Measurements from ENCODE around the gene MSH3.
"Not testable (repeated sequence)": the region's sequence is repeated elsewhere in the genome, so short reads cannot be mapped to it uniquely, and the experiment has no call there.

The MSH3 gene

DNA sequence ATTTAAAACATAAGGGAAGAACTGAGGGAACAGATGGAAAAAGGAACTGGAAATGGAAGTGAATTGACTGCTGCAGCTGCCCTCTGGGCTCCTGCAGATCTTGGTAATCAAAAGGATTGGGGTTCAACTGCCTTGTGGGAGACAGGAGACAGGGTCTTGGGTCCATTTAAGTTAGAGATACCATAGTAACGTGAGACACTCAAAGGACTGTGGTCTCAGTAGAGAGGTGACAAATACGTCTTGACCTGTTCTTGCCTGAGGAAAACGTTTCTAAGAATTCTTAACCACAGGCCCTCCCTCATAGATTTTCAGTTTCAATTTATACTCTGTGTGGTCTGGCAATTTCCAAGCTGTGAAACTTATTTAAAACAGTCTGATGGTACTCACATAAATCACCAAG lies 101.2 kb downstream of the MSH3 start:
- DNase-seq (ENCODE audit: low read depth in 2 of 2): no peak

GRCh38 chr5:80756292-80756691 lies 101.8 kb downstream of the MSH3 start:
- no peak for DNase-seq (ENCODE audit: low read depth in 2 of 2)

DNA sequence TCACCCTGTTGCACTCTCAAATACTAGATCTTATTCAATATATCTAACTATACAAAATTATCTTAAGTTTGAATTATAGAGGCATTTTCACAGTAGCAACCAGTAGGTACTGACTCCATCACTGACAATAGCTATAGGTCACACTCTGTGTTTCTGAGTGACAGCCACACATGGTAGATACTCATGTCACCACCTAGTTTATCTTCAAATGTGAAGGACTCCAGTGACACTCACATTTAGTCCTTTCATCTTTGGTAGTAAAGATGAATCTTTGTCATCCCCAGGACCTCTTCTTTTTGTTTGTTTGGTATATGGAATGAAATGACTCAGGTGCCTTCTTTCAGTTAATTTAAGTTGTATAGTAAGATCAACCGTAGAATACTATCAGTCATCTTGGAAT lies 102.8 kb downstream of the MSH3 start:
- DNase-seq (ENCODE audit: low read depth in 2 of 2): no peak

GRCh38 chr5:80759866-80760577 lies 105.6 kb downstream of the MSH3 start:
- DNase-seq (ENCODE audit: low read depth in 2 of 2): no peak

GRCh38 chr5:80760680-80761079 lies 106.2 kb downstream of the MSH3 start:
- DNase-seq (ENCODE audit: low read depth in 2 of 2): no peak

DNA sequence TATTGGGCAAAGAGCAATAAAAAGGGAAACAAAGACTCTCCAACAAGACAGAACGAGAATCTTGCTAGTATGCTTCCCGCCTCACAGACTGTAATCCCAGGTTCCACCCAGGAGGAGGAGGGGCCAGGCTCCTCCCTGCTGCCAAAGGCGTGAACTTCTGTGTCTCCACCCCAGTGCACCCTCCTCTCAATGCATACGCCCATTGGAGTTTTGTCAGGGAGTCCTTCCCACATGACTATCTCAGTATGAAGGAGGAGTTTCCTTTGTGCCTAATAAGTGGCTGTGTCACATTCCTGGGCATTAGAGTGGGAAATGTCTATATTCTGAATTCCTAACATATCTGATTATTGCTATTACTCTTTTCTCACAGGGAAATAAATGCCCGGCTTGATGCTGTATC lies 106.7 kb downstream of the MSH3 start:
- DNase-seq (ENCODE audit: low read depth in 2 of 2): no peak

DNA sequence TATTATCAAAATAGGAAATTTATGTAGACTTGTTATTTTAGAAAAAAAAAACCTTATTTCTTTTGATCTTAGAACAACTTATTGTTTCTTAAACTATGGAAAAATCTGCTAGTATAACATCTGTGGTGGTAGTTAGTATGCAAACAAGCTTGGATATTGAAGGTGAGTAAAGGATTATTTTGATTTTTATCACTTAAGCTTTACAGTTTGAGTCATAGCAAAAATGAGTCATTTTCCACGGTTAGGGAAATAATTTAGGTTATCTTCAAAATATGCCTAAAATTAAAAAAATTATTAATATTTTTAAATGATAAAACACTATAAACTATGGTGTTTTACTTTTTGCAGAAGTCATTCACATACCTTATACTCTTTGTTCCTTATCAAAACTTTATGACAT lies 107.5 kb downstream of the MSH3 start:
- no peak for DNase-seq (ENCODE audit: low read depth in 2 of 2)

GRCh38 chr5:80762573-80762972 lies 108.1 kb downstream of the MSH3 start:
- no peak for DNase-seq (ENCODE audit: low read depth in 2 of 2)

DNA sequence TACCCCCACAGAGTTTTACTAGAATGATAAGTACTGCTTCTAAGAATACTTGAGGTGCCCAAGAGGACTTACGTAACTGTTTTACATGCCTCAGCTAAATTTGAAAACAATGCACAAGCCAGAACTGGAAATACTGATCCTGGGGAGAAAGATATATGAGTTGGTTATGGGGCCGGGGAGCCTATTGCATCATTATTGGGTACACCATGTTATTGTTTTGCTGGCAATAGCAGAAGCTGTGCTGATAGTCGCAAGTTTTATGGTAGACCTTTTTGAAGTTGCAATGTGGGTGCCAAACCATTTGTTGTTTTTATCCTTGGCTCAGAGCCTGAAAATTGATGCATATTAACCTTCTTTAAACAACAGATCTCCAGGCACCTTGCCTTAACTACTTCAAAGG lies 108.8 kb downstream of the MSH3 start:
- DNase-seq (ENCODE audit: low read depth in 2 of 2): no peak

DNA sequence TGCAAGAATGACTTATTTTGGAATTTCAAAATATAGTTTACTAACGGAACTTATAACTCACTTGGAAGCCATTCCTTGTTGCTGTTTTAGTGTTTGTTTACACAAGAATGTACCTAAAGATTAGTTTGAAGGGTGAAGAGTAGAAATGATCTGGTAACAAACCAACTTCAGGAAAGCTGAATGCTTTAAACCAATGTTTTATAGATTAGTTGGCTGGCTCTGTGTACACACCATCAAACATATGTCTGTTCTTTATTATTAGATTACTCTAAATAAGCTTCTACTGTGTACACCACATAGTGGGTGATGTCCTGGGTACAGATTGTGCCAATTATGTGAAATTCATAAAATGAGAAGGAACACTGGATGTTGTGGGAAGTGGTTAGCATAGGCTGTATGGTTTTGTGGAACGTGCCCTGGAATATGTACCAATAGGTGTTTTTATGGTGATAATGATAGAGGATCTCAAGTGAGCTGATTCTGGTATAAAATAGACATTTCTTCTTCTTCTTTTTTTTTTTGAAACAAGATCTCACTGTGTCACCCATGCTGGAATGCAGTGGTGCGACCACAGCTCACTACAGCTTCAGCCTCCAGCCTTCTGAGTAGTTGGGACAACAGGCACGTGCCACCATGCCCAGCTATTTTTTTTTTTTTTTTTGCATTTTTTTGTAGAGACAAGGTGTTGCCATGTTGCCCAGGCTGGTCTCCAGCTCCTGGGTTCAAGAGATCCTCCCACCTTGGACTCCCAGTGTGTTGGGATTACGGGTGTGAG lies 109.6 kb downstream of the MSH3 start:
- DNase-seq (ENCODE audit: low read depth in 2 of 2): no peak

DNA sequence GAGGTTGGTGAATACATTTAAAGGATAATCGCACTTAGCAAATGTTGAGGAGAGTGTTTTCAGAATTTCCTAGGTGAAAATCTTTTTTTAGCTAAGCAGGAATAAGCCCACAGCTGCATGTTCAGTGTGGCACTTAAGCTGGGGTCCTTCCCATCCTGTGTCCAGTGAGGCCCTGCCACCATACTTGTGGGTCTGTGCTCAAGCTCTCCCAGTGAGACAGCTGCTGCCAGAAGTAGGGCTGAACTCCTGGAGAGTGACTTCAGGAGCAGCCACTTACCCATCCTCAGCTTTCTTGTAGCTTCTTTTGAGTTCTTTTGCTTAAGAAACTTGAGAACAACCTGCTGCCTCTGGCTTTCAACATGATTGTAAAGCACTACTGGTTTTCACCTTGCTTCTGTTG lies 110.3 kb downstream of the MSH3 start:
- no peak for DNase-seq (ENCODE audit: low read depth in 2 of 2)

DNA sequence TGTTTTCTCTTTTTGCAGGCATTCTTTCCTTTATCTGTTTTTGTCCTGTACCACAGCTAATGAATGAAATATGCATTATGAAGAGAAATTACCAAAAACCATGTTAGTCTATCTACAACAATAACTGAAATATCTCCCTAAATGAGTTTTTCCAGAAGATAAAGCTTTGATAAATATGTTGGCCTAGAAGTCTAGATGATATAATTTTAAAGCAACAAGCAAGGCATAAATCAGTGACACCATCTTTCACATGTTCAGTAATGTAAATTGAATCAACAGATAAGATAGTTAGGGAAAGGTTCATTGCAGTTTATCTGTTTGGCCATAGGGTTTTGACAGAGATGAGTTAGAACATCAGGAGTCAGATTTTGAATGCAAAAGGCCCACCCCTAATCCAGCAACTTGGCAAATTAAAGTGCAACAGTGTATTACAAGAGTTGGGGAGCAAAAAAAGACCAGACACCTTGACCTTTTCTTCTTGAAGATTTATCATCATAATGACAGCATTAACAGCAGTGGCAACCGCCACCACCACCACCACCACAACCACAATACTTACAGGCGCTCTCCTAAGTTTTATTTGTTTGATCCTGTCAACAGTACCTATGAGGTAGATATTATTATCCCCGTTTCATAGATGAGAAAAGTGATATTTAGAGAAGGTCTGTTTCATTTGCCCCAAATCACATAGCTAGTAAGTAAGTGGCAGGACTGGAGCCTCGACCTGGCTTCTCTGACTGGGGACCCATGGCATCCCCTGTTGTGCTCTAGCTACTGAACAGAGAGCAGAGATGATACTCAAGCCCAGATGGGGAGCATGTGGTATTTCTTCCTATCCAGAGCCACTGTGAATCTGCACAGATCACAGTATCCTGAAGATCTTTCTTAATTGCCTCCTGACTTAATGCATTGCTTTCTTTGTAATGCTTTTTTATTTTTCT lies 123.2 kb downstream of the MSH3 start:
- DNase-seq (ENCODE audit: low read depth in 2 of 2): no peak

DNA sequence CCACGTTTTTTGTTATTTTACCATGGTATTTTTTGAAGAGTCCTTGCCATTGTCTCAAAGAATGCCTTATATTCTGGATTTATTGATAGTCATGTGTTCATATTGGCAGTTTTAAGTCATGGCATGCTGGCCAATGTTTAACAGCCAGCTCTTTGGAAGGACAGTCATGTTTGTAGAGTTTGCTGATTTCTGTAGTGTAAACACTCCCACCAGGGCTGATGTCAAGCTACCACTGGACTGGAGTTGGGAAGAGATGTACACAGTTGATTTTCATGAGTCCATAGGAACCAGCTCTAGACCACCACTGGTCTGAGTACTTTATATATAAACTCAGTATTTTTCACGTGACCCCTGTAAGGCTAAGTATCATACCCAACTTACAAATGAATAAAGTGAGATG lies 125.6 kb downstream of the MSH3 start:
- no peak for DNase-seq (ENCODE audit: low read depth in 2 of 2)

DNA sequence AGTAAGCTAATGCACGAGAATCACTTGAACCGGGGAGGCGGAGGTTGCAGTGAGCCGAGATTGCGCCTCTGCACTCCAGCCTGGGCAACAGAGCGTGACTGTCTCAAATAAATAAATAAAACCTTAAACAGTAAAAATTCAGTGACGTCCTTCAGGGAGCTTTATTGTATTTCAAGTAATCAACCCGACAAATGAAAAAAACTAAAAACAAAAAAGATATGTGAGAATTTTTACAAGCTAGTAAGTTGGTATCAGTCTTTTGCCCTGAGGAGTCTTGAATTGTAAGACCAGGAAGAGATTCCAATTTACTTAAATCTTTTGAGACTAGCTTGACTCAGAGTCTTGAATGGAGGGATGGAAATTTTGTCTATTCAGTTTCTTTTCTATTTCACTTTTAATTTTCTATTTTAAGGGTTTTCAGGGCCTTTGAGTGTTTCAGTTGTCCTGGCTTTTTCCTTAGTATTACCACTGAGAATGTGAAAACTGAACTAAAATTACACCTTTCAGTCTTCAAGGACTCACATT lies 126.4 kb downstream of the MSH3 start:
- DNase-seq (ENCODE audit: low read depth in 2 of 2): no peak

- no peak for DNase-seq (ENCODE audit: low read depth in 2 of 2)
These were observed 126.9 kb downstream of the MSH3 start for GRCh38 chr5:80781356-80781755.

DNA sequence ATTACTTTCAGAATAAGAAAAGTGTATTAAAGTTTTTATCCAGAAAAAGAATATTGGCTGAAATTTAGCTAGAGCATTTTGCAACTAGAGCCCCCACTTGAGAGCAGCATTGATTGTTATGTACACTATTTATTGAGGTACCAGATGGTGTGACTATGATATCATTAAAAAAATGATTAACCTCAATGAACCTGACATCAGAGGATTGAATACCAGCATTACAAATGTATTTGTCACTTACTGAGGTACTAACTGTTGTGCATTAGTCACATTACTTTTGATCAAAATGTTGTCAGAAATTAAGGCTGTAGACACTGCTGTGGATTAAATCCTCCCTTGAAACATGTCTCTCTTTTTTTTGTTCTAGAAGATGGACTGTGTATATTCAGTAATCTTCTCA lies 128.2 kb downstream of the MSH3 start:
- no peak for DNase-seq (ENCODE audit: low read depth in 2 of 2)

DNA sequence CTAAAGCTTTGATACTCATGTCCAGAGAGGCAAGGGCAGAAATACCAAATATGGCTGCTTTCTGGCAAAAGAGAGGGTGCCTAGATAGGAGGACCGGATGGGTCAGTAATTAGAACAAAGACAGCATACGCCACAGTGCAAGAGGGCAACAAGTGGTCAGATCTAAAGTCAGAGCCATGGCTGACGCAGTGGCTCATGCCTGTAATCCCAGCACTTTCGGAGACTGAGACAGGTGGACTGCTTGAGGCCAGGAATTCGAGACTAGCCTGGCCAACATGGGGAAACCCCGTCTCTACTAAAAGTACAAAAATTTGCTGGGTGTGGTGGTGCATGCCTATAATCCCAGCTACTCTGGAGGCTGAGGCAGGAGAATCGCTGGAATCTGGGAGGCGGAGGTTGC lies 129.3 kb downstream of the MSH3 start:
- not testable (repeated sequence) for DNase-seq (ENCODE audit: low read depth in 2 of 2)

DNA sequence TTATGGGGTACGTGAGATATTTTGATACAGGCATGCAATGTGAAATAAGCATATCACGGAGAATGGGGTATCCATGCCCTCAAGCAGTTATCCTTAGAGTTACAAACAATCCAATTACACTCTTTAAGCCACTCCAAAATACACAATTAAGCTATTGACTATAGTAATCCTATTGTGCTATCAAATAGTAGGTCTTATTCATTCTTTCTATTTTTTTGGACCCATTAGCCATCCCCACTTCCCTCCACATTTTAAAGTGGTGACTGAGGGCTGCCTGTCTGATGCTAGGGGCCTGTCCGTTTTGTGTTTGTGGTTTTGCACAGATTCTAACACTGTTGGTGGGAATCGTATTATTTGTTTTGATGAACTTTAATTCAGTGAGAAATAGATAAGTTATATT lies 130.0 kb downstream of the MSH3 start:
- DNase-seq (ENCODE audit: low read depth in 2 of 2): no peak

- DNase-seq (ENCODE audit: low read depth in 2 of 2): not testable (repeated sequence)
These were observed 135.0 kb downstream of the MSH3 start for GRCh38 chr5:80789319-80790016.

DNA sequence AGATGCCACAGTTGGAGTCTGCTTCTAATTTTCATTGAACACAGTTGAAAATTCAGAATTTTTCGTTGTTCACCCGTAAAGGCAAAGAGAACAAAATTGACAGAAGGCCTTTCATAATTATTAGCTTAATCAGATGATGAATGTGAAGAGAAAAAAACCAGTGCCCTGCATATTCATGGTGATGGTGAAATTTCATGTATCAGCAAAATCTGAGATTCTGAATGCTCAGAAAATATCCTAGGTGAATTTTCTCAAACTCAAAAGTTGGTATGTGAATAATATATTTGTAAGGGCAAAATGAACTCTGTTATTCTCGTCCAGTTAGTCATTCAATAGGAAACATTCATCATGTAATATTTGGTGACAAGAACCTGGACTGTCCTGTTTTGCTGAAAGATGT lies 136.2 kb downstream of the MSH3 start:
- no peak for DNase-seq (ENCODE audit: low read depth in 2 of 2)

- DNase-seq (ENCODE audit: low read depth in 2 of 2): no peak
These were observed 138.9 kb downstream of the MSH3 start for GRCh38 chr5:80793354-80793753.

DNA sequence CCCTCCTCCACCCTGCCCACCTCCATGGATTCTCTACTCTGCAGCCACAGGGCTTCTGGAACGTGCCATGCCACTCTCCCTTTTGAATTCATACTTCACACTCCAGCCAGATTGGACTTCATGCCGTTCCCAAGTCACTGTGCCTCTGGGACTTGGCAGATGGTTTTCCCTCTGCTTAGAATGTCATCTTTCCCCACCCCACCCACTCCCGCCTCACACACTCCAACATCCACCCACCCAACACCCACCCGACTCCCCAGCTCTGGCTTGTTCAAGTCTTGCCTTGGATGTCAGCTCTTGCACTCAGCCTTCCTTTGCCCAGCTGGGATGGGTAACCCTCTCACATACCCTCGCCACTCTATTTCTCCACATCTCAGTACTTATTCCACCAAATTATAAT lies 142.4 kb downstream of the MSH3 start:
- no peak for DNase-seq (ENCODE audit: low read depth in 2 of 2)

Measured in stimulated activated CD8-positive, alpha-beta memory T cell treated with anti-CD3 and anti-CD28 coated beads, Interleukin-7, amount 100 ng/mL, for 4 hours (primary cell).